Neutrophil (primary cell): Measurements from ENCODE around the gene KLF13.
A peak's percentile ranks its signal among the peaks of the same experiment; 100 is the strongest.

Source experiments
- H3K27ac ChIP-seq: fragments of 200-600 bp; sonication (generic); 2 replicates; pipeline ENCODE4 v1.5.1; 2016; ENCODE audit warnings: mild to moderate bottlenecking, moderate library complexity
- H3K27me3 ChIP-seq: fragments of 200-600 bp; sonication (generic); 2 replicates; pipeline ENCODE4 v1.6.0; 2016; ENCODE audit warnings: mild to moderate bottlenecking
- H3K36me3 ChIP-seq: fragments of 200-600 bp; sonication (generic); 2 replicates; pipeline ENCODE4 v1.5.1; 2017
- H3K4me1 ChIP-seq, 2 experiments: fragments of 200-600 bp in 1 of 2; sonication (generic) in 1 of 2; 1 replicate in 1 of 2; 2 replicates in 1 of 2; pipeline versions ENCODE4 v1.5.1 to v1.6.1; 2013 to 2016; ENCODE audit warnings: low read depth in 1 of 2, low read length in 1 of 2, mild to moderate bottlenecking in 1 of 2, moderate library complexity in 1 of 2; ENCODE audit not compliant: control insufficient read depth in 1 of 2, insufficient read depth in 1 of 2
- H3K4me3 ChIP-seq, 2 experiments: fragments of 200-600 bp in 1 of 2; sonication (generic) in 1 of 2; 1 replicate in 1 of 2; 2 replicates in 1 of 2; pipeline ENCODE4 v1.5.1; 2013 to 2016; ENCODE audit warnings: low read depth in 1 of 2, low read length in 1 of 2, mild to moderate bottlenecking in 1 of 2, moderate library complexity in 1 of 2
- H3K9me3 ChIP-seq: fragments of 200-600 bp; sonication (generic); 2 replicates; pipeline ENCODE4 v1.5.1; 2016
- TF ChIP-seq, protein P1 (sequence below): fragments of 200-600 bp; sonication (generic); IDR thresholded peaks from 2 replicates; pipeline ENCODE4 v1.5.1; 2016; ENCODE audit warnings: antibody characterized with exemption

Gene KLF13

DNA sequence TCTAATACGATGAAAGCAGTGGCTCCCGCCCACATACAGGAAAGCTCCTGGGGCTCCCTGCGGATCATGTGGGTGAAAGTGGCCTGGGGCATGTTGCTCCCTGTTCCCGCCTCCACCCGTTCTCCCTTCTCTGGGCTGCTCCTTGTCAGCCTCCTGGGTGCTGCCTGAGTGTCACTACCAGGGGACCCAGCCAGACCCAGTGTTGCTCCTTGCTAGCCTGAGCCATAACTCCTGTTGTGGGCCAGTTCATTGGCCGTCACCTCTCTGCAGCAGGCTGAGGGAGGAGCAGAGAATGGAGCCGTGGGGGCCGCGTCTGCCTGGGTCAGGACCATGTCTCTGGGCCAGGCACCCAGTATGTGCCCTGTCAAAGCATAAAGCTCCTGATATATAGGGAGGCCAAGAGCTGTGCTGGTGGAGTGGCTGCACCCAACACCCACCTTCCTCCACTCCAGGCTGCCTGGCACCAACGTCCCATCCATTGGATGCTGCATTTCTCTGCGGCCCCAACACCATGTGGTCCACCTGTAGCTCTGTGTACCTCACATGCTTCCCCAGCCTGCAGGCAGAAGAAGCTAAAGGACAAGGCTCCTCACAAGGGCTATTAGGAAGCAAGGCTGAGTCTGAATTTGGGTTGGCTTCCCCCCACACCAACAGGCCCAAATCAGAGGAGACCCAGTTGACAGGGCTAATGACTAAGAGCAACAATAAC is 40.5 kb downstream of the KLF13 start:
- H3K9me3 ChIP-seq: no peaks in the 10 kb centered on the region

DNA sequence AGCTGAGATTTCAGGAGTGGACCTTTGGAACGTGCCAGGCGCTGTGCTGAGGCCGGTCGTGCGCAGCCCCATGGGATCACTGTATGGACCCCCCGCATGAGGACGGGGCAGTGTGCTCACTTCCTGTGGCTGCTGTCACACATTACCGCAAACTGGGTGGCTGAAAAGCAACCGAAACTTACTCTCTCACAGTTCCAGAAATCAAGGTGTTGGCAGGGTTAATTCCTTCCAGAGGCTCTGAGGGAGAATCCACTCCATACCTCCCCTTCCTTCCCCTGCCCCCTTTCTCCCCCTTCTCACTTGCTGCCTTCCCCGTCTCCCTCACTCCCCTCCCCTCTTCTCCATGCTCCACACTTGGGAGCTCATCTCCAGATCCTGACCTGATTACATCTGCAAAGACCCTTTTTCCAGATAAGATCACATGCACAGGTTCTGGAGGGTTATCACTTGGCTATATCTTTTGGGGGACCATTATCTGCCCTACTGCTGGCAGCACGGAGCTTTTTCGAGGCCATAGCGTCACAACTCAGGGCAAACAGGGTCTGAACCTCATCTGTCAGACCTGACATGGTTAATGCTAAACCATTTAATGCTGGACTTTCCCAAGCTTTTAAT is 41.2 kb downstream of the KLF13 start:
- Histone ChIP-seq H3K4me1 (peaks cover 64 to 68% of the 10 kb centered on the region in 2 experiments), H3K4me3 (peak overlapping the region in 1 of 2 experiments; percentile 21), H3K9me3 (no peaks in the 10 kb centered on the region), H3K36me3 (peaks cover 17% of the 10 kb centered on the region), H3K27me3 (no peaks in the 10 kb centered on the region), H3K27ac (peak overlapping the region; percentile 95)
- TF ChIP-seq, protein P1, sequence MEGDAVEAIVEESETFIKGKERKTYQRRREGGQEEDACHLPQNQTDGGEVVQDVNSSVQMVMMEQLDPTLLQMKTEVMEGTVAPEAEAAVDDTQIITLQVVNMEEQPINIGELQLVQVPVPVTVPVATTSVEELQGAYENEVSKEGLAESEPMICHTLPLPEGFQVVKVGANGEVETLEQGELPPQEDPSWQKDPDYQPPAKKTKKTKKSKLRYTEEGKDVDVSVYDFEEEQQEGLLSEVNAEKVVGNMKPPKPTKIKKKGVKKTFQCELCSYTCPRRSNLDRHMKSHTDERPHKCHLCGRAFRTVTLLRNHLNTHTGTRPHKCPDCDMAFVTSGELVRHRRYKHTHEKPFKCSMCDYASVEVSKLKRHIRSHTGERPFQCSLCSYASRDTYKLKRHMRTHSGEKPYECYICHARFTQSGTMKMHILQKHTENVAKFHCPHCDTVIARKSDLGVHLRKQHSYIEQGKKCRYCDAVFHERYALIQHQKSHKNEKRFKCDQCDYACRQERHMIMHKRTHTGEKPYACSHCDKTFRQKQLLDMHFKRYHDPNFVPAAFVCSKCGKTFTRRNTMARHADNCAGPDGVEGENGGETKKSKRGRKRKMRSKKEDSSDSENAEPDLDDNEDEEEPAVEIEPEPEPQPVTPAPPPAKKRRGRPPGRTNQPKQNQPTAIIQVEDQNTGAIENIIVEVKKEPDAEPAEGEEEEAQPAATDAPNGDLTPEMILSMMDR: no peak

More for the DNA sequence above, 40.5 kb downstream of the KLF13 start:
- Histone ChIP-seq H3K4me1 (peaks cover 71 to 75% of the 10 kb centered on the region in 2 experiments), H3K4me3 (peak overlapping the region in 1 of 2 experiments; percentile 21), H3K27ac (peak overlapping the region; percentile 95), H3K27me3 (no peaks in the 10 kb centered on the region), H3K36me3 (peaks cover 11% of the 10 kb centered on the region)
- TF ChIP-seq, protein P1: no peak

DNA sequence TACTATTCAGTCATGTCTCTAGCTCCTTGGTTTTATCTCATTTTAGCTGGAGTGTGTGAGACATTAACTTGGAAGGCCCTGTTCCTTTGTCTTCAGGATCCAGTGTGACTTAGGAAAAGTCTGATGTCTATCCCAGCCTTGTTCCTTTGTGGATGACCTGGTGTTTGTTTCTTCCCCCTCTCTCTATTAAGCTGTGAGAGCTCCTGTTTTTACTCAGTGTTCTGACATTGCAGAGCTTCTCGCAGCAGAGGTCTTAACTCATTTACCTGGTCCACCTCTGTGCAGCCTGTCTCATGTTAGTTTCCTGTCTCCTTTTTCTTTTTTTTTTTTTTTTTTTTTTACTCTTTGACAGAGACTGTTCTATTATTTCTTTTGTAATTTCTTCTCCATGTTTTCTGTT is 43.1 kb downstream of the KLF13 start:
- Histone ChIP-seq H3K4me1 (peaks cover 45 to 49% of the 10 kb centered on the region in 2 experiments), H3K36me3 (peaks cover 36% of the 10 kb centered on the region), H3K4me3 (no peak overlapping the region), H3K27me3 (no peaks in the 10 kb centered on the region), H3K27ac (no peak overlapping the region), H3K9me3 (no peaks in the 10 kb centered on the region)
- TF ChIP-seq, protein P1: no peak

DNA sequence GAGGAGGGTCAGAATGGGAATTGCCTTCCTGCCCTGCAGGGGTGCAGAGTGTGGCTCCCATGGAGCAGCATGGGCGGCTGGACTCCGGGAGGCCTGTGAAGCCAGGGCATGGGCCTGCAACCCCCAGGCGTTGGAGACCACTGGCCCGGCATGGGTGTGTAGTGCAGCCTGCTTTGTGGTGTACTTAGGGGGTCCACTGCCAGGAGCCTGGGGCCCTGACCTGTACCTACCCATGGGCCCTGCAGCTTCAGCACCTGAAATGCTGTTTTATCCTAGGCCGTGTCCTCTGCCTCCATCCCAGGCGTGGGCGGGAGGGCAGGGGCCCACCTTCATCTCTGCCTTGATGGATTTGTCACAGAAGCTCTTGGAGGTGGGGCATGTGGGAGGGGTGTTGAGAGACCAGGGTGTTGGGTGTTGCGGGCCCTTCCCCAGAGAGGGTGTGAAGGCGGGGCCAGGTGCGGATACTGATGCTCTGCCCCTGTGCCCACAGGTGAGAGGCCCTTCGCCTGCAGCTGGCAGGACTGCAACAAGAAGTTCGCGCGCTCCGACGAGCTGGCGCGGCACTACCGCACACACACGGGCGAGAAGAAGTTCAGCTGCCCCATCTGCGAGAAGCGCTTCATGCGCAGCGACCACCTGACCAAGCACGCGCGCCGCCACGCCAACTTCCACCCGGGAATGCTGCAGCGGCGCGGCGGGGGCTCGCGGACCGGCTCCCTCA is 45.0 kb downstream of the KLF13 start:
- TF ChIP-seq, protein P1: no peak
- Histone ChIP-seq H3K4me1 (peaks cover 26 to 29% of the 10 kb centered on the region in 2 experiments), H3K9me3 (no peaks in the 10 kb centered on the region), H3K27ac (no peak overlapping the region), H3K27me3 (no peaks in the 10 kb centered on the region), H3K36me3 (peaks cover 56% of the 10 kb centered on the region), H3K4me3 (no peak overlapping the region)

DNA sequence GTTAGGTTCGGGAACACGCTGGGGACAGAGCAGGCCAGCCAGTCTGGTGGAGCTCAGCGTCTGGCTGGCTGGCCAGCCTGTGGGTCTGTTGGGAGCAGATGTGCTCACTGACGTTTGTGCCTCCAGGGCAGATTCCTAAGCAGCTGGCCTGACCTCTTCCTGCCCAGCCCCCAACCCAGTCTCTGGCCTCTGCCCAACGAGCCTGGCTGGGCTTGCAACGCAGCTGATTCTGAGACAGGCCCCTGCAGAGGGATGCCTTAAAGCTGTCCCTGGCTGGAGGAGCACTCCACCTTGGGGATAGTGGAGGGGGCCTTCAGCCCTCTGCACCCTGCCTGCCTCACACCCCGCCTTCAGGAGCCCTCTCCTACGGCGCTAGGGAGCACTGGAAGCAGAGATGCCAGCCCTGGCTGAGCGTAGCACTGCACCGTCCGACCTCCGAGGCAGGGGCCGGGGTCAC is 46.0 kb downstream of the KLF13 start:
- H3K4me3 ChIP-seq: no peak overlapping the region
- H3K9me3 ChIP-seq: no peaks in the 10 kb centered on the region
- H3K27ac ChIP-seq: no peak overlapping the region
- peaks cover 16 to 20% of the 10 kb centered on the region in 2 experiments for H3K4me1 ChIP-seq
- TF ChIP-seq, protein P1: no peak
- peaks cover 63% of the 10 kb centered on the region for H3K36me3 ChIP-seq
- no peaks in the 10 kb centered on the region for H3K27me3 ChIP-seq
